ENCODE results near the gene ANKS1A. TPM values are rescaled to one million over a fixed set of nuclear protein-coding genes. Genes with fewer than 3 reads are reported as not detected.

The ANKS1A gene
- total and polyA plus RNA-seq, 2 experiments from 2014 or later = 17.5 to 25.4 TPM

DNA sequence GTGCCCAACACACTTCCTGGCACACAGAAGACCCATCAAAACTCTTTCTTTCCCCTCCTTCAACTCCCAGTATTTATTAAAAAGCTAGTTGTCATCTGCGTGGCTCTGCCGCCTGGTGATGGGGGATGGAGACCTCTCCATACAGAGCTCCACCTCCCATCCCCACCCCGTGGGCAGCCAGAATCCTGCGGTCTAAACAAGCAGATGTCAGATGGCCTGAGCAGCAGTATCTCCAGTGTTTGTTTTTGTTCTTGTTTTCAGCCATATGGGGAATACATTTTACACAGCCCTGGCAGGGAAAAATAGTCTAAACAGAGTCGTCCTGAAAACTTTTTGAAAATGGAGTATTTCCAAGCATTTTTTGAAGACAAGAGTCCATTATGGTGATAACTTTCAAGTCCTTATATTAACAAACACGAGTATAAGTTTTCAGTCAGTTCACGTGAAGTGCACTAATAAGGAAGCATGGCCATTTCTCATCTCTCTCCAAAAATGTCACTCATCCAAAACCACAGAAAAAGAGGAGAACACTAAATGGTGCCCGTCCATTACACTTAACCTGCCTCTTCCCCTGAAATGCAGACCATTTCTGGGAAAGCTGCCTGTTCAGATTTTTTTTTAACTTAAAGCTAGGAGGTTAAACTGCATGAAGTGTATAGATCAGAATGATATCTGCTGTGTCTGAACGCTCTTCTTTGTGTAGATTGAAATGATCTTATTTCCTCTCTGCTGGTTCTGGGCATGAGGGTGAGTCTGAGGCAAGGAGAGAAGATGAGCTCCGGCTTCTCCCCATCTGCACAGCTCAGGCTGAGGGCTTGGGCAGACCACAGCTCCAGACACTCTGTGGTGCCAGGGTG is 161.1 kb downstream of the ANKS1A start:
- Histone ChIP-seq H3K27me3 (no peaks in the 10 kb centered on the region), H3K36me3 (replicated peaks; ENCODE audit: insufficient read depth, low read depth) (no peaks in the 10 kb centered on the region), H4K20me1 (ENCODE audit: insufficient read depth, poor library complexity, severe bottlenecking) (no peaks in the 10 kb centered on the region), H2AFZ (no peak overlapping the region), H3K9me3 (ENCODE audit: low read depth) (no peaks in the 10 kb centered on the region), H3K4me1 (ENCODE audit: insufficient read depth) (peaks cover 75% of the 10 kb centered on the region), H3K79me2 (peaks cover 11% of the 10 kb centered on the region), H3K27ac (peak overlapping the region; percentile 93), H3K4me2 (peak overlapping the region; percentile 58), H3K4me3 (no peak overlapping the region), H3K9me2 (replicated peaks; ENCODE audit: insufficient read depth) (no peaks in the 10 kb centered on the region)
- DNase-seq (ENCODE audit: low spot score) = peak; percentile 61
- TF ChIP-seq, protein P1, sequence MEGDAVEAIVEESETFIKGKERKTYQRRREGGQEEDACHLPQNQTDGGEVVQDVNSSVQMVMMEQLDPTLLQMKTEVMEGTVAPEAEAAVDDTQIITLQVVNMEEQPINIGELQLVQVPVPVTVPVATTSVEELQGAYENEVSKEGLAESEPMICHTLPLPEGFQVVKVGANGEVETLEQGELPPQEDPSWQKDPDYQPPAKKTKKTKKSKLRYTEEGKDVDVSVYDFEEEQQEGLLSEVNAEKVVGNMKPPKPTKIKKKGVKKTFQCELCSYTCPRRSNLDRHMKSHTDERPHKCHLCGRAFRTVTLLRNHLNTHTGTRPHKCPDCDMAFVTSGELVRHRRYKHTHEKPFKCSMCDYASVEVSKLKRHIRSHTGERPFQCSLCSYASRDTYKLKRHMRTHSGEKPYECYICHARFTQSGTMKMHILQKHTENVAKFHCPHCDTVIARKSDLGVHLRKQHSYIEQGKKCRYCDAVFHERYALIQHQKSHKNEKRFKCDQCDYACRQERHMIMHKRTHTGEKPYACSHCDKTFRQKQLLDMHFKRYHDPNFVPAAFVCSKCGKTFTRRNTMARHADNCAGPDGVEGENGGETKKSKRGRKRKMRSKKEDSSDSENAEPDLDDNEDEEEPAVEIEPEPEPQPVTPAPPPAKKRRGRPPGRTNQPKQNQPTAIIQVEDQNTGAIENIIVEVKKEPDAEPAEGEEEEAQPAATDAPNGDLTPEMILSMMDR (IDR thresholded peaks at IDR 0.05; ENCODE audit: poor library complexity) = no peak
- TF ChIP-seq EZH2 (IDR thresholded peaks at IDR 0.05; ENCODE audit: borderline replicate concordance) = no peak
- TF ChIP-seq EZH2phosphoT487 (IDR thresholded peaks at IDR 0.05; ENCODE audit: low read depth, severe bottlenecking, unreplicated experiment) = no peak
- 49% methylated on average over 10 of the region's 10 CpGs for WGBS (ENCODE audit: low lambda C conversion rate, missing lambda C conversion rate)

DNA sequence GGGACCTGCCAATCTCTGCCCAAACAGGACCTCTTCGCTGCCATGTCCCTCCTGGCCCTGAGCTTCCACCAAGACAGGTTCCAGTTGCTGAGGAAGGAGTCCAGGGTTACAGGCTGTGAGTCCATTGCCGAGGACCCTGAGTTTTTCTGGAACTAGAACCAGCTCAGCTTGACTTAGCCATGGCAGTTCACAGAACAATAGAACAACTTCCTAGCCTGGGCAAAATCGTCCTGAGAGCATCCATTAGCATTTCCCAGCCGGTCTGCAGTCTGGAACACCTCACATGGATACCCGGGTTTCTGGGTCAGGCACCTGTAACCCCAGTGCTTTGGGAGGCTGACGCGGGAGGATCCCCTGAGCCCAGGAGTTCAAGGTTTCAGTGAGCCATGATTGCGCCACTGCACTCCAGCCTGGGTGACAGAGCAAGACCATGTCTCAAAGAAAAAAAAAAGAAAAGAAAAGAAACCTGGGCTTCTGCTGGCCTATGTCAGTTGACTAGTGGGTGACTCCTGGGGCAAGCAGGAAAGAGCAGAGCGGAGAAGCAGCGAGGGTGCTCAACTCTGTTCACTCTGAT is 161.8 kb downstream of the ANKS1A start:
- Histone ChIP-seq H2AFZ (no peak overlapping the region), H3K36me3 (replicated peaks; ENCODE audit: insufficient read depth, low read depth) (no peaks in the 10 kb centered on the region), H3K79me2 (peaks cover 8% of the 10 kb centered on the region), H3K4me2 (peak overlapping the region; percentile 22), H3K4me1 (ENCODE audit: insufficient read depth) (peaks cover 69% of the 10 kb centered on the region), H3K9me3 (ENCODE audit: low read depth) (no peaks in the 10 kb centered on the region), H3K27ac (peak overlapping the region; percentile 93), H3K9me2 (replicated peaks; ENCODE audit: insufficient read depth) (no peaks in the 10 kb centered on the region), H3K4me3 (no peak overlapping the region), H3K27me3 (no peaks in the 10 kb centered on the region), H4K20me1 (ENCODE audit: insufficient read depth, poor library complexity, severe bottlenecking) (no peaks in the 10 kb centered on the region)
- no peak for TF ChIP-seq EZH2phosphoT487 (IDR thresholded peaks at IDR 0.05; ENCODE audit: low read depth, severe bottlenecking, unreplicated experiment)
- TF ChIP-seq, protein P1 (IDR thresholded peaks at IDR 0.05; ENCODE audit: poor library complexity) = no peak
- no peak for TF ChIP-seq EZH2 (IDR thresholded peaks at IDR 0.05; ENCODE audit: borderline replicate concordance)
- WGBS (ENCODE audit: low lambda C conversion rate, missing lambda C conversion rate) = 89% methylated on average over 10 of the region's 10 CpGs
- no peak for DNase-seq (ENCODE audit: low spot score)

DNA sequence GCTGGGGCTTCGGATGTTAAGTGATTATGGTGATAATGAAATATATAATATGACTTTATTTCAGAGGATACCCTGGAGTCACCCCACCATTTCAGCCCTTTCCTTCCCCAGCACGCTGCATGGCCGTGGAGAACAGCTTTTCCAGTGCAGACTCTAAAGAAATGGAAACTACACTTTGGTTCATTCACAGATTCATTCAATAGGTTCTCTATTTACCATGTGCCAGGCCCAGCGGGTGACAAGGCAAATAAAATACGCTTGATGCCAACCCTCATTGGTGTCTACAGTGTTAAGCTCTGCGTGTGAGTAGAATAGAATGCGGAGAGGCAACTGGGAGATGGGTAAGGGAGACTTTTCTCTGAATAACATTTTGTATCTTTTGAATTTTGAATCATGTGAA is 162.3 kb downstream of the ANKS1A start:
- 97% methylated on average over 7 of the region's 7 CpGs for WGBS (ENCODE audit: low lambda C conversion rate, missing lambda C conversion rate)
- Histone ChIP-seq H3K4me1 (ENCODE audit: insufficient read depth) (peaks cover 64% of the 10 kb centered on the region), H2AFZ (no peak overlapping the region)

More for the DNA sequence above, 162.3 kb downstream of the ANKS1A start:
- H3K27me3 ChIP-seq = no peaks in the 10 kb centered on the region
- peak overlapping the region; percentile 93 for H3K27ac ChIP-seq
- H3K9me3 ChIP-seq (ENCODE audit: low read depth) = no peaks in the 10 kb centered on the region
- H4K20me1 ChIP-seq (ENCODE audit: insufficient read depth, poor library complexity, severe bottlenecking) = no peaks in the 10 kb centered on the region
- peaks cover 8% of the 10 kb centered on the region for H3K79me2 ChIP-seq
- TF ChIP-seq, protein P1 (IDR thresholded peaks at IDR 0.05; ENCODE audit: poor library complexity) = no peak
- TF ChIP-seq EZH2phosphoT487 (IDR thresholded peaks at IDR 0.05; ENCODE audit: low read depth, severe bottlenecking, unreplicated experiment) = no peak
- TF ChIP-seq EZH2 (IDR thresholded peaks at IDR 0.05; ENCODE audit: borderline replicate concordance) = no peak
- no peak overlapping the region for H3K4me3 ChIP-seq
- H3K36me3 ChIP-seq (replicated peaks; ENCODE audit: insufficient read depth, low read depth) = no peaks in the 10 kb centered on the region
- H3K9me2 ChIP-seq (replicated peaks; ENCODE audit: insufficient read depth) = no peaks in the 10 kb centered on the region
- DNase-seq (ENCODE audit: low spot score) = no peak
- no peak overlapping the region for H3K4me2 ChIP-seq

Measured in hepatocyte (in vitro differentiated cells).